GM12874 (cell line): Measurements from ENCODE around the gene CCL27.

Source experiments
- TF ChIP-seq, protein P1 (sequence below): IDR thresholded peaks from 2 replicates; pipeline ENCODE4 v1.5.1; 2011; ENCODE audit warnings: low read depth, mild to moderate bottlenecking, control low read depth, low read length, moderate library complexity; ENCODE audit not compliant: insufficient read depth

The CCL27 gene, protein sequence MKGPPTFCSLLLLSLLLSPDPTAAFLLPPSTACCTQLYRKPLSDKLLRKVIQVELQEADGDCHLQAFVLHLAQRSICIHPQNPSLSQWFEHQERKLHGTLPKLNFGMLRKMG

DNA sequence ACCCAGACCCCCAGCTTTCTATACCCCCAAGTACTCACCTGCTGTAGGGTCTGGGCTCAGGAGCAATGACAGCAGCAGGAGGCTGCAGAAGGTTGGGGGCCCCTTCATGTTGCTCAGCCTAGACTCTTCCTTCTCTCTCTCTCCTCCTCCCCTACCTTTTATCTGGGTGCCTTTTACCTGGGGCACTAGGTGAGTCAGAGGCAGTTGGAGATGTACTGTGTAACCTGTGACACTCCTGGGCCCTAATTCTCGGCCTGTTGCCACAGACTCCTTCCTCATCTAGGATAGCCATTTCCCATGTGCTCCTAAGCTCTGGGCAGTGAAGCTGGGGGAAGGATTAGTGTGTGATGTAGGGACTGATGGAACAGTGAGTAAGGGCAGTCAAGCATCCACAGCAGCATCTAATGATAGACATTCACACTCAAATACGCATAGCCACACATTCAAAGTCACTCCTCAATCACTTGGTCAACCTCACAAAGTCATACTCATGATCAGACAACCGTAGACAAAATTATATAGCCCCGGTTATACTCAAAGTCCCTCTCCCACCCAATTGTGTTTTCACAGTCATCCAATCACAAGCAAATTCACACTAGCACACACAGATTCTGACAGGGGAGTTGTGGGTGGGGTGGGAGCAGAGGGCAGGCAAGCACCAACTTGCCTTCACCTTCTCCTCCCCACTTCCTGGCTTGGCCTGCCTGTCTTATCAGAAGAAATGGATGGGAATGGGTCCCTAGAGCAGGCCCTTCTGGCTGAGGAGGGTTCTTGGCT, at the start of gene CCL27:
TSS of gene CCL27 (minus strand) at position 132 of the 777 bp plus-strand sequence. CDS start at position 108, 24 bp downstream.
- TF ChIP-seq, protein P1, sequence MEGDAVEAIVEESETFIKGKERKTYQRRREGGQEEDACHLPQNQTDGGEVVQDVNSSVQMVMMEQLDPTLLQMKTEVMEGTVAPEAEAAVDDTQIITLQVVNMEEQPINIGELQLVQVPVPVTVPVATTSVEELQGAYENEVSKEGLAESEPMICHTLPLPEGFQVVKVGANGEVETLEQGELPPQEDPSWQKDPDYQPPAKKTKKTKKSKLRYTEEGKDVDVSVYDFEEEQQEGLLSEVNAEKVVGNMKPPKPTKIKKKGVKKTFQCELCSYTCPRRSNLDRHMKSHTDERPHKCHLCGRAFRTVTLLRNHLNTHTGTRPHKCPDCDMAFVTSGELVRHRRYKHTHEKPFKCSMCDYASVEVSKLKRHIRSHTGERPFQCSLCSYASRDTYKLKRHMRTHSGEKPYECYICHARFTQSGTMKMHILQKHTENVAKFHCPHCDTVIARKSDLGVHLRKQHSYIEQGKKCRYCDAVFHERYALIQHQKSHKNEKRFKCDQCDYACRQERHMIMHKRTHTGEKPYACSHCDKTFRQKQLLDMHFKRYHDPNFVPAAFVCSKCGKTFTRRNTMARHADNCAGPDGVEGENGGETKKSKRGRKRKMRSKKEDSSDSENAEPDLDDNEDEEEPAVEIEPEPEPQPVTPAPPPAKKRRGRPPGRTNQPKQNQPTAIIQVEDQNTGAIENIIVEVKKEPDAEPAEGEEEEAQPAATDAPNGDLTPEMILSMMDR: no peak

DNA sequence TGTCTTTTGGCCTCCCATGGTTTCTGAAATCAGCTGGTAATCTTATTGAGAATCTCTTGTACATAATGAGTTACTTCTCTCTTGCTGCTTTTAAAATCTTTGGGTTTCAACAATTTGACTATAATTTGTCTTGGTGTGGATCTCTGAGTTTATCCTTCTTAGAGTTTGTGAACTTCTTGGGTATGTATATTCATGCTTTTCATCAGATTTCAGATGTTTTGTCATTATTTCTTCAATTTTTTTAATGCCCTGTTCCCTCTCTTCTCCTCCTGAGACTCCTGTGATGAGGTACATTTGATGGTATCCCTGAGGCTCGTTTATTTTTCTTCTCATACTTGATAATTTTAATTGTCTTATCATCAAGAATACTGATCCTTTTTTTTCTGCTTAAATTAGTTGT, 49.7 kb upstream of the CCL27 start:
- TF ChIP-seq, protein P1: no peak

DNA sequence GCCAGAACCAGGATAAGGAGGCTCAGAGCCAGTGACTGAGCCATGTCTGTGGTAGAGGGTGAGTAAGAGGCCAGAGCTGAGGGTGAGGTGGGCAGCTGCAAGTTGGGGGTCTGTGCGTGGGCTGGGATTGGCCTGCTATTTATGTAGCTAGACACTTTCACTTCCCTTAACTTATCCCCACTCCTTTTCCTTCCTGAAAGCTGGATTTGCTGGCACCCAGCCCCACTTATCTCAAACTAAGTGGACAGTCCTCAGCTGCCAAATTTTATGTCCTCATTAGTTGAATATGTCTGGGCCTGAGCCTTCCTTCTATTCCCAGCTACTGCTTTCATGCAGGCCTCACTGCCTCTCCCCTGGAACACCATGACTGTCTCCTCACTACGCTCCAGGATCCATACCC, 47.6 kb upstream of the CCL27 start, which contains the start of gene CCL21:
TSS of gene CCL21 (minus strand) at position 114 of the 400 bp plus-strand sequence. CDS start at position 44, 70 bp downstream.
- TF ChIP-seq, protein P1: no peak

DNA sequence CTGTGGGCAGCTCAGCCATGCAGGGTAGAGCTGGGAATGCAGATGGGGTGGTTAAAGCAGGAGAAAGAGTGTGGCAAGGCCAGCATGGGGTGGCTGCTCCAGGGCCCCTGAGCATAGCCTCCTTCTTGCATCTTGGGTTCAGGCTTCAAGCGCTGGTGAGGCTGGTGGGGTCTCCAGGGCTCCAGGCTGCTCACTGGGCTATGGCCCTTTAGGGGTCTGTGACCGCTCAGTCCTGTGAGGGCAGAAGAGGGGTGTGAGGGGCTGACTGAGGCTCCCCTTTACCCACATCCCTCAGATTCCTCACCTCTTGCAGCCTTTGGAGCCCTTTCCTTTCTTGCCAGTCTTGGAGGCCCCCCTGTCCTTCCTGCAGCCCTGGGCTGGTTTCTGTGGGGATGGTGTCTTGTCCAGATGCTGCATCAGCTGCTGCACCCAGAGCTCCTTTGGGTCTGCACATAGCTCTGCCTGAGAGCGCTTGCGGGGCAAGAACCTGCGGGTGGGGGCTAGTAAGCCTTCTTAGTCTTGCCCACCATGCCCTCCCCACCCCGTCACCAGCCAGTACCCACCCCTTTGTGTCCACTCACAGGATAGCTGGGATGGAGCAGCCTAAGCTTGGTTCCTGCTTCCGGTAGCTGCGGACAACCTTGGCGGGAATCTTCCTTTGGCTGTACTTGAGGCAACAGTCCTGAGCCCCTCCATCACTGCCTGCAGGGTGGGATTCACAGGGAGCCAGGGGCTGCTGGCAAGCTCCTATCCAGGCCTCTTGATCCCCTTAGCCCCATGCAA, 46.9 kb upstream of the CCL27 start:
- TF ChIP-seq, protein P1: no peak

DNA sequence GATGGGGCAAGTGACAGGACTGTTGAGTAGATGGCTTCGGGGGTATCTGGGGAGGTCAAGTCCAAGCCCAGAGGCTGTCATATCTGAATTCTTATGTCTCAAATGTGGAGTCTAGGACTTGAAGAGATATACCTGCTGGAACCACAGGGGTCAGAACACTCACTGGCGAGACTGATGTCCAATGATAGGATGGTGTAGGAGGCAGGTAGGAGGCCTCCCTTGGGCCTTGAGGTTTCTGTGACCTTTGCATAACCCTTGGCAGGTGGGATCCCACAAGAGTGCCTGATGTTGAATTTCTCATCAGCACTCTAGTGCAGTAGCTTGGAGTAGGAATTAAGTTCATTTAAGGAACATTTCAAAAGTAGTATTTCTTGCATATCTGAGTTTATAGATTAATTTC, 44.7 kb upstream of the CCL27 start:
- TF ChIP-seq, protein P1: no peak

DNA sequence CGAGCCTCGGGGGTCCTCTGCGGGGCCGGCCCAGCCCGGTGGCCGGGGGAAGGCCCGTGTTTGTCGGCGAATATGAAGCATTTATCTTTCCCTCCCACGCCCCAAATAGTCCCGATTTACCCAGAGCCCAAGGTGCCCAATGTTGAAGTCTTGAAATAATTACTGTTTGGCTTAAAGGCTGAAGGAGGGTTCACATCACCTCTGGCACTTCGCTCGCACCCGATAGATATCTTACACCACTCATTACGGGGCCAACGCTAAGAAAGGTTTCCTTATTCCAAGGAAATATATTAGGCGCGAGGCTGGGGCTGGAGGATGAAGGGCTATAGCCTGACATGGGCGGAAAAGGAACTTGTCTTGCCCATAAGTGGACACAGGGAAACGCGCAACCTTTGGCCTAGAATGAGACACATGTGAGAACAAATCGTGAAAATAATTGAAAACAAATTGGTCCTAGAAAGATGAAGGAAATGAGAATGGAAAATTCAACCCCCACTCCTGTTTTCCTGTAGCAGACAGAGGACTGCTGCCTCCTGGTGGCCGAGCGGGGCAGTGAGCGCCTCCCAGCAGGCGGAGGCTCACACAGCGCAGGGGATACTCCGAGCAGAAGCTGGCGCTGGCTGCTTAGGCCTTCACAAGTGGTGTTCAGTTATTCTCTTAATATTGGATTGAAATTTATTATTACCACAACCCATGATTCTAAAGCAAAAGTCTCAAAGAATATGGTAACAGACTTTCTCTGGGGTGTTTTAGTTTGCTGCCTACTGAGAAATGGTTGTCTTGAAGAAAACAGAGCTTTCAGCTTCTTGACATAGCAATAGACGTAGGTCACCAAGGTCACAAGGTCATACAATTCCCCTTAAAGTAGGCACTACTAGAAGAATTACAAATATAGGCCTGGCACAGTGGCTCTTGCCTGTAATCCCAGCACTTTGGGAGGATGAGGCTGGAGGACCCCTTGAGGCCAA, 39.6 kb upstream of the CCL27 start:
- TF ChIP-seq, protein P1: peak; percentile 92
